ENCODE results near the gene PRAMEF11.
"Not testable (repeated sequence)": the region's sequence is repeated elsewhere in the genome, so short reads cannot be mapped to it uniquely, and the experiment has no call there.

Gene PRAMEF11

DNA sequence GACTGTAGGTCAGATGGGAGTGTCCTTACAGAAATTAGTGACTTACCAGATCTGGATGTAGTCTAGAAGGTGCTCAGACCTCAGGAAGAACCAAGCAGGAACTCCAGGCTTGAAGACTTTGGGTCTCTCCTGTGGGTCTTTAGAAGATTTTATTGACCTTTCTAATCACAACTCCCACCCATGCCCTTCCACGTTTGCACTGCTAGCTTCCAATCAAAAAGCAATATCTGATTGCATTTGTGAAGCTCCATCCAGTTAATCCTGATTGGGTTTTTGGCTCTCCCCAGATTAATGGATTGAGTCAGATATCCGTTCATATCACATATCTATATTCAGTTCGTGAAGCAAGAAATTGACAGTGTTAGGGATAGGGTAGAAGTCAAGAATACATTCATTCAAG is at the start of gene PRAMEF11:
TSS of gene PRAMEF11 (minus strand) at position 101 of the 400 bp plus-strand sequence. CDS start 2,621 bp downstream, outside the sequence.
- not testable (repeated sequence) for DNase-seq

DNA sequence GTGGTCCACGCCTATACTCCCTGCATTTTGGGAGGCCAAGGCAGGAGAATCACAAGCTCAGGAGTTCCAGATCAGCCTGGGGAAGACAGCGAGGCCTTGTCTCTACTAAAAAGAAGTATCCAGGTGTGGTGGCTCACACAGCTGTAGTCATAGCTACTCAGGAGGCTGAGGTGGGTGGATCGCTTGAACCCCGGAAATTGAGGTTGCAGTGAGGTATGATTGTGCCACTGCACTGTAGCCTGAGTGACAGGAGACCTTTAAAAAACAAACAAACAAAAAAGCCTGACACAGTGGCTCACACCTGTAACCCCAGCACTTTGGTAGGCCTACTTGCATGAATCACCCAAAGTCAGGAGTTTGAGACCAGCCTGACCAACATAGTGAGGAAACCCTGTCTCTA is 47.2 kb upstream of the PRAMEF11 start:
- not testable (repeated sequence) for DNase-seq

DNA sequence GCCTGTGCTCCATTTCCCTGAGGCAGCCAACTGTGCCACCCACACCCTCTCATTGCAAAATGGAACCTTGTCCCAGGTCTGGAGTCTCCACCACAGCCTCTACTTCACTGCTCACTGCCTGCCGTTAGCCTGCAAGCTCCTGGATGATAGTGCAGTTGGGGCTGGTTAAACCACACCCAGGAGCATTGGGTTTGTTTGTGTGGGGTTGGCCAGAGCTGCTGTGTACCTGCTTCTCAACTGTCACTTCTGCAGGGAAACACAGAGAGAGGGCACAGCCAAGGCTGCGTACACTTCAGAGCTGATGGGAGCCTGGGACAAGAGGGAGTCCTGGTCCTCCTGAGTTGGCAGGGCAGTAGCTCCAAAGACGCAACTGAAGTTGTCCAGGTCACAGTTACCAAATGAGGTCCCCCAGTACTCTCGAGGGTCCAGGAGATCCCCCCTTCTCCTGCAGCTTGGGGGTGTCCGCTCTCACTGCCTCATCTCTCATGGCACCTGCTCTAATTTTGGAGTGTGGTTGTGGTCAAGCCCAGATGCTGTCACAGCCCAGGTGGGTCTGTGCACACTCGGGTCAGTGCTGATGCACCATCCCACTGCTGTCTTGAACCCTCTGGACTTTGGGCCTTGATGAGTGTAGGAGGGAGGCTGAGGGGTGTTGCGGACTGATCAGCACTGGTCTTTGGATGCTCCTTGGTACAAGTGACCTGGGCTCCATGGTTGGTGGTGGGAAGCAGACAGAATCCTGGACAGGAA is 32.1 kb upstream of the PRAMEF11 start:
- not testable (repeated sequence) for DNase-seq

DNA sequence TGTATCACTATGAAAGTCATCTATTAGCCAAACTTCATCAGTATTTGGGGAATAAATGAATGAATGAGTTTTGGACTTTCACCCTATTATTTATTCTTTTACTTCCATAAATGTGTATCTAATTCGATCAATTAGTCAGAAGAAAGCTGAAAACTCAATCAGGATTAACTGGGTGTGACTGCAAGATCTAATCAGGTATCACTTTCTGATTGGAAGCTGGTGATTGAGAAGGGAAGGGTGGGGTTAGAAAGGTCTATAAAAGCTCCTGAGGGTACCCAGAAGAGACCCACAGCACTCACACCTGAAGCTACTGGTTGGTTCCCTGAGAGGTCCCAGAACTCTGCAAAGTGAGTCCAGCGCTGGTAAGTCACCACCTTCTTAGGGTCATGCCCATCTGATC is 25.6 kb upstream of the PRAMEF11 start, which contains the start of gene PRAMEF2:
TSS of gene PRAMEF2 (plus strand) at position 301 of the 400 bp plus-strand sequence. CDS start 1,924 bp downstream, outside the sequence.
- DNase-seq: not testable (repeated sequence)

DNA sequence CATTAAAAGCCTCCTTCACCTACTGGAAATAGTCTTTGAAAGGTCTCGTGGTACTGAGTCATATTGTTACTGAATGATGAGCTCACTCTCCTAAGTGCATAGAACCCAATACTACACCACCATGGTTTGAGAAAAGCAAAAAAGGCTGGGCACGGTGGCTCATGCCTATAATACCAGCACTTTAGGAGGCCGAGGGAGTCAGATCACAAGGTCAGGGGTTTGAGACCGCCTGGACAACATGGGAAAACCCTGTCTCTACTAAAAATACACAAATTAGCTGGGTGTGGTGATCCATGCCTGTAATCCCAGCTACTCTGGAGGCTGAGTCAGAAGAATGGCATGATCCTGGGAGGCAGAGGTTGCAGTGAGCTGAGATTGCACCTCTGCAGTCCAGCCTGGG is 20.6 kb upstream of the PRAMEF11 start:
- DNase-seq: no peak

DNA sequence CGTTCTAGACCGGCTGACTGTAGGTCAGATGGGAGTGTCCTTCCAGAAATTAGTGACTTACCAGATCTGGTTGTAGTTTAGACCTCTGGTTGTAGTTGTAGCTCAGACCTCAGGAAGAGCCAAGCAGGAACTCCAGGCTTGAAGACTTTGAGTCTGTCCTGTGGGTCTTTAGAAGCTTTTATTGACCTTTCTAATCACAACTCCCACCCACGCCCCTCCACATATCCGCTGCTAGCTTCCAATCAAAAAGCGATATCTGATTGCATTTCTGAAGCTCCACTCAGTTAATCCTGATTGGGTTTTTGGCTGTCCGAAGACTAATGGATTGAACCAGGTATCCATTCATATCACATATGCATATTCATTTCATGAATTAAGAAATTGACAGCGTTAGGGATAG is 17.4 kb upstream of the PRAMEF11 start, which contains the start of gene HNRNPCL1:
TSS of gene HNRNPCL1 (minus strand) at position 101 of the 400 bp plus-strand sequence. CDS start 431 bp downstream, outside the sequence.
- DNase-seq: not testable (repeated sequence)

GRCh38 chr1:12833251-12833650 is 2.0 kb upstream of the PRAMEF11 start:
- not testable (repeated sequence) for DNase-seq

DNA sequence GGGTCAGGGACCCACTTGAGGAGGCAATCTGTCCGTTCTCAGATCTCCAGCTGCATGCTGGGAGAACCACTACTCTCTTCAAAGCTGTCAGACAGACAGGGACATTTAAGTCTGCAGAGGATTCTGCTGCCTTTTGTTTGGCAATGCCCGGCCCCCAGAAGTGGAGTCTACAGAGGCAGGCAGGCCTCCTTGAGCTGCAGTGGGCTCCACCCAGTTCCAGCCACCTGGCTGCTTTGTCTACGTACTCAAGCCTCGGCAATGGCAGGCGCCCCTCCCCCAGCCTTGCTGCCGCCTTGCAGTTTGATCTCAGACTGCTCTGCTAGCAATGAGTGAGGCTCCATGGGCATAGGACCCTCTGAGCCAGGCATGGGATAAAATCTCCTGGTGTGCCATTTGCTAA is 12.1 kb downstream of the PRAMEF11 start:
- not testable (repeated sequence) for DNase-seq

DNA sequence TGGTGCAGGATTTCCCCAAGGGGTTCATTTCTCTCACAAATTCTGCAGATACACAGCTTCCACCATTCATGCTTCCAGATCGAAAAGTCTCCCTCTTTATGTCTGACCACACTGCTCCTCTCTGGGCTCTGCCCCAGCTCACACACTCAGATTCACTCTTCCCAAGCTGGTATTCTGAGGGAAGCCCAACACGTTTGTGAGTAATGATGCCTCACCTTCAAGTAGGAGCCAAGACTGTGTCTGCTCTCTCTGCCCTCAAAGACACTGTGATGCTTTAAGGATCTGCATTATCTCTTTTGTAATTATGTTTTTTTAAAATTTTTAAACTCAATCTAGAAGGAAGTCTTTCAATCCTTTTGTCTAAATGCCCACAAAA is 19.8 kb downstream of the PRAMEF11 start:
- no peak for DNase-seq

DNA sequence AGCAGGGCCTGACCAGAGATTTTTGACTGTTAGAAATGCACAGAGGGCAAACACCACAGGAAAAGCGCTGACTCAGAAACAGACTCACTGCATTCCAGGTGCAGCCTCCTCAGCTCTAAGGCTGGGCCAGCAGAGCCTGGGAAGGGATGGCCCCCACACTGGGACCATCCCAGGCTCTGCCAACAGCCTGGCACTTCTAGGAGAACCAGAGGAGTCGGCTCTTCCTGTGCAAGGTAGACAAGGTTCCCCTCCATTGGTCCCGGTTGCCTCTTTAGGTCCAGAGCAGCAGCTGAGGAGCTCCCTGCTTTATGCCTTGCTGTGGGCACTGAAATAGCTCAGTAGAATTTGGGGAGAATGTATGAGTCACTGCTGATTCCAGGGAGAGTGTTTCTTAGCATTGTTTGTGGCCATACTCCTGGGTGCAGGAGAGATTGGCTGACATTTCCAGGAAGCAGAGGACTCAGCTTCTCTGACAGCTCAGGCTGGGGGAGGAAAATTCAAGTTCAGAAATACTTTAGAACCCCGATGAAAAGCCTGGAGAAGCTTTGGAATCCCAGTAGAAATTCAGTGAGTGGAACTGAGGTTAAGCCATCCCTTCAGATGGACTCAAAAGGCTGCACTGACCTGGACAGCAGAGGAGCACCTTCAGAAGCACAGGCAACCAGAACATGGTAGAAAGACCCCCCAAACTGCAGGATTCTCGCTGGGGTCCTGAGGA is 20.4 kb downstream of the PRAMEF11 start:
- no peak for DNase-seq

- DNase-seq: no peak
Observed at GRCh38 chr1:12809933-12810332, 21.3 kb downstream of the PRAMEF11 start.

- DNase-seq: no peak
Observed at GRCh38 chr1:12799730-12800129, 31.5 kb downstream of the PRAMEF11 start.

GRCh38 chr1:12798911-12799310 is 32.3 kb downstream of the PRAMEF11 start:
- no peak for DNase-seq

GRCh38 chr1:12791097-12791496 is 40.1 kb downstream of the PRAMEF11 start, which contains the start of gene PRAMEF1:
PRAMEF1 (plus strand) TSS chr1:12791397; CDS start chr1:12793228, 1,831 bp downstream.
- not testable (repeated sequence) for DNase-seq

GRCh38 chr1:12784729-12785128 is 46.5 kb downstream of the PRAMEF11 start:
- DNase-seq: not testable (repeated sequence)

DNA sequence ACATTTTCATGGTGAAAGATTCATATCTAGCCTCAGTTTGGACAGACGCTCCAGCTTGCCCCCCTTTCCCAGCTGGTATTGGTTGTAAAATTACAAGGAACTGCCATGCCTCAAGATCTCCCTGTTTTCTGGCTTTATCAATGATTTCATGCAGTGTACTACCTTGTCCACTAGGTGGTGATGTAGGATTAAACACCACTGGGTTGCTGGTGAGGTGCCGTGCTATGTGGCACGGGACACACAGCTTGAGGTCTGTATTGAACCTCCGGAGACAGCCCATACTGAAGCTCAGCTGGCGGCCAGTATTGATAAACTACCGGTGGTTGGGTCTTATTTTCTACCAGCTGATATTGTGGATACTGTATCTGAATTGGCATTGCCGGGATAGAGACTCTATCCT is 47.4 kb downstream of the PRAMEF11 start:
- not testable (repeated sequence) for DNase-seq

GRCh38 chr1:12781488-12781887 is 49.7 kb downstream of the PRAMEF11 start:
- not testable (repeated sequence) for DNase-seq

DNA sequence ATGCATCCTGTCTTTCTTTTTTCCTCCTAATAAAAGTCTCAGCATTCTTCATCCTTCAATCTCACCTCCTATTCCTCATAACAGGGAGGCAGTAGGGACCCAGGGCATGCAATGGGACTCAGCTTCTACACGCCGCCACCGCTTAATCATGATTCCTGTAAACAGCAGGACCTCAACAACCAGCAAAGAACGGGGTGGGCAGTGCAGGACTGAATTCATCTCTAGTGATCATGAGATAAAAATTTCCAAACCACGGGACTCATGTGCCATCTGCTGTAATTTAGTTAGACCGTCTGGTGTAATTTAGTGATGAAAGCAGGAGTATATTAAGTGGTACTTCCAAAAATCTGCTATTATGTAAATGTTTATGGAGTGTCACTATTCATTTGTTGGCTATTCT is 52.3 kb downstream of the PRAMEF11 start:
- no peak for DNase-seq

GRCh38 chr1:12778061-12778460 is 53.1 kb downstream of the PRAMEF11 start:
- no peak for DNase-seq

DNA sequence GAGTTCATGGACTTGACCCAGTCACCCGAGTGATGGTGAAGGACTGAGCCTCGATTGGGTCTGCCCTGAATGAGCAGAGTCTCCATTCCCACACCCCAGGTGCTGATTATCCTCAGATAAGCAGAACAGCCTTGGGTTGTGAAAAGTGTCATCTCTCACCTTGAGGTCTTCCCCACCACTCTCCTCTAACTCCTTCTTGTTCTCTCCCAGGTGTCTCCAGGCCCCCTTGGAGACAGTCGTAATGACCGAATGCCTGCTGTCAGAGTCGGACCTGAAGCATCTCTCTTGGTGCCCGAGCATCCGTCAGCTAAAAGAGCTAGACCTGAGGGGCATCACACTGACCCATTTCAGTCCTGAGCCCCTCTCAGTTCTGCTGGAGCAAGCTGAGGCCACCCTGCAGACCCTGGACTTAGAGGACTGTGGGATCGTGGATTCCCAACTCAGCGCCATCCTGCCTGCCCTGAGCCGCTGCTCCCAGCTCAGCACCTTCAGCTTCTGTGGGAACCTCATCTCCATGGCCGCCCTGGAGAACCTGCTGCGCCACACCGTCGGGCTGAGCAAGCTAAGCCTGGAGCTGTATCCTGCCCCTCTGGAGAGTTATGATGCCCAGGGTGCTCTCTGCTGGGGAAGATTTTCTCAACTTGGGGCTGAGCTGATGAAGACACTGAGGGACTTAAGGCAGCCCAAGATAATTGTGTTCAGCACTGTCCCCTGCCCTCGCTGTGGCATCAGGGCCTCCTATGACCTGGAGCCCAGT is 54.2 kb downstream of the PRAMEF11 start:
- DNase-seq: no peak

DNA sequence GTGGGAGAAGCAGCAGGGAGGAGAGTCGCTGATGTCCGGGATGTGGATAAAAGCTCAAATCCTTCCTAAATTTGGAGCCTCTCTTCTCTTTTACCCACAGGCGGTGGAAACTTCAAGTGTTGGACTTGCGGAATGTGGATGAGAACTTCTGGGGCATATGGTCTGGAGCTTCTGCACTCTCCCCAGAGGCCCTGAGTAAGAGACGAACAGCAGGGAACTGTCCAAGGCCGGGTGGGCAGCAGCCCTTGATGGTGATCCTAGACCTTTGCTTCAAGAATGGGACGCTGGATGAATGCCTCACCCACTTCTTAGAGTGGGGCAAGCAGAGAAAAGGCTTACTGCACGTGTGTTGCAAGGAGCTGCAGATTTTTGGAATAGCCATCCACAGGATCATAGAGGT is 55.8 kb downstream of the PRAMEF11 start:
- no peak for DNase-seq

DNA sequence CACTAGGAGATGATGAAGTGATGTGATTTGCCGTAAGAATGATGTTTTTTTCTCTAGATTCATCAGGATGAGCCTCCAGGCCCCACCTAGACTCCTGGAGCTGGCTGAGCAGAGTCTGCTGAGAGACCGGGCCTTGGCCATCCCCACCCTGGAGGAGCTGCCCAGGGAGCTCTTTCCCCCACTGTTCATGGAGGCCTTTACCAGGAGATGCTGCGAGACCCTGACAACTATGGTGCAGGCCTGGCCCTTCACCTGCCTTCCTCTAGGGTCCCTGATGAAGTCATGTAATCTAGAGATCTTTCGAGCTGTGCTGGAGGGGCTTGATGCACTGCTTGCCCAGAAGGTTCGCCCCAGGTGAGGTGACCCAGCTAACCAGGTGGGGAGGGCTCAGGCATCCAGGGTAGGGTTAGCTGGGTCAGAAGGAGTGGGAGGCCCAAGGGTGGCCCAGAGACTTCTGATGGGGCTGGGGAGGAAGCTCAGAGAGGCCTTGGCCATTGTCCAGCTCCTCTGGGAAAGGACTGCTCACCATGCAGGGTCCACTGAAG is 56.3 kb downstream of the PRAMEF11 start:
- no peak for DNase-seq
